ENCODE data around the gene GRK2. TPM values are rescaled to one million over a fixed set of nuclear protein-coding genes. Genes with fewer than 3 reads are reported as not detected.

The GRK2 gene
- total and polyA plus RNA-seq, 2 of the 13 experiments (the other 11 are each of a cell fraction or from before 2014, with no cell fraction given) = 31.3 to 42.4 TPM

DNA sequence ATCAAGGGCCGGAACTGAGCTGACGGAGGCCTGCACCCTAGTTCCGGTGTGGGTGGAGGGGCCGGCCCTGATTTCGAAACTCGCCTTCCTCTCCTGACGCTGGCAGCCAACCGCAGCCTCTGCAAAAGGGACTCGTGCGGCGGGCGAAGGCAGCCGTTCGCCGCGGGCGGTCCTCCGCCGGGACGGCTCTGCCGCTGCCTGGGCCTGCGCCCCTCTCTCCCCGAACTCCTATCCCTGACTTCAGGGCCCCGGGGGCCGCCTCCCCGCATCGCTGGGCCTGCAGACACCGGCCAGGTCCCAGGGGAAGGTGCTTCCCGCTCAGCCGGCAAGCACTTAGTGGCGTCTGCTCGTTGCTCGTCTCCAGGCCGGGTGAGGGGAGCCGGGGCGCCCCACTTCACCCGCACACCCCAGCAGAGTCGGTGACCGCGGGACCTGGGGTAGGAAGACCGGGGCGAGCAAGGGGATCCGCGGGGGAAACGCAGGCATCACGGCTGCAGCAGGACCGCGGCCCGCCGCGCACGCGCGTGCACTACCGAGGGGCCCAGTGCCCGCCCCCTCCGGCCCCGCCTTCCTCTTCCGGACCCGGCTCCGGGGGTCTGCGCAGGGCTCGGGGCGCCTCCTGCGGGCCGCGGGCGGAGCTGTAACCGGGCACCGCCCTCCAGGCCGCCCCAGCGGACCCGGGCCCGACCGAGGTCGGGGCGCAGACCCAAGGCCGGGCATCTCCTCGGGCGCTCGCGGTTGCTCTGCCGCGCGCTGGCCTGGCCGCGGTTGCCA, 22.4 kb downstream of the GRK2 start (continued):
- TF ChIP-seq CREM (IDR thresholded peaks at IDR 0.05) (0 out of 2 replicates have a peak, but pooled peaks have one; percentile 32), CREM (CRISPR knock-in tag; IDR thresholded peaks at IDR 0.05) (no peak), ZNF567 (CRISPR knock-in tag; IDR thresholded peaks at IDR 0.05; ENCODE audit: borderline replicate concordance) (peak; percentile 97; the same call in 1 of the 2 replicates), MZF1 (CRISPR knock-in tag; IDR thresholded peaks at IDR 0.05; ENCODE audit: borderline replicate concordance) (0 out of 2 replicates have a peak, but pooled peaks have one; percentile 7), ZBTB8A (CRISPR knock-in tag; IDR thresholded peaks at IDR 0.05; ENCODE audit: borderline replicate concordance, low read depth) (no peak; the same call in 1 of the 2 replicates), PPARG (CRISPR knock-in tag; conservative IDR thresholded peaks at IDR 0.05) (peak; percentile 69; the same call in 1 of the 2 replicates), ZNF616 (CRISPR knock-in tag; IDR thresholded peaks at IDR 0.05; ENCODE audit: low read depth) (no peak), ERF (CRISPR knock-in tag; IDR thresholded peaks at IDR 0.05) (peak; percentile 78), MXD4 (CRISPR knock-in tag; IDR thresholded peaks at IDR 0.05) (peak; percentile 78), TBL1XR1 (IDR thresholded peaks at IDR 0.05; ENCODE audit: borderline replicate concordance, low read length, partially characterized antibody) (no peak), ZNF850 (CRISPR knock-in tag; conservative IDR thresholded peaks at IDR 0.05) (no peak), HNRNPL (IDR thresholded peaks at IDR 0.05; ENCODE audit: low read depth, low read length) (peak; percentile 77), ZNF12 (CRISPR knock-in tag; IDR thresholded peaks at IDR 0.05) (peak; percentile 57; the same call in 1 of the 2 replicates), MYC (CRISPR knock-in tag; IDR thresholded peaks at IDR 0.05; ENCODE audit: borderline replicate concordance) (peak; percentile 87; the same call in 1 of the 2 replicates)
- TF ChIP-seq, protein P1, sequence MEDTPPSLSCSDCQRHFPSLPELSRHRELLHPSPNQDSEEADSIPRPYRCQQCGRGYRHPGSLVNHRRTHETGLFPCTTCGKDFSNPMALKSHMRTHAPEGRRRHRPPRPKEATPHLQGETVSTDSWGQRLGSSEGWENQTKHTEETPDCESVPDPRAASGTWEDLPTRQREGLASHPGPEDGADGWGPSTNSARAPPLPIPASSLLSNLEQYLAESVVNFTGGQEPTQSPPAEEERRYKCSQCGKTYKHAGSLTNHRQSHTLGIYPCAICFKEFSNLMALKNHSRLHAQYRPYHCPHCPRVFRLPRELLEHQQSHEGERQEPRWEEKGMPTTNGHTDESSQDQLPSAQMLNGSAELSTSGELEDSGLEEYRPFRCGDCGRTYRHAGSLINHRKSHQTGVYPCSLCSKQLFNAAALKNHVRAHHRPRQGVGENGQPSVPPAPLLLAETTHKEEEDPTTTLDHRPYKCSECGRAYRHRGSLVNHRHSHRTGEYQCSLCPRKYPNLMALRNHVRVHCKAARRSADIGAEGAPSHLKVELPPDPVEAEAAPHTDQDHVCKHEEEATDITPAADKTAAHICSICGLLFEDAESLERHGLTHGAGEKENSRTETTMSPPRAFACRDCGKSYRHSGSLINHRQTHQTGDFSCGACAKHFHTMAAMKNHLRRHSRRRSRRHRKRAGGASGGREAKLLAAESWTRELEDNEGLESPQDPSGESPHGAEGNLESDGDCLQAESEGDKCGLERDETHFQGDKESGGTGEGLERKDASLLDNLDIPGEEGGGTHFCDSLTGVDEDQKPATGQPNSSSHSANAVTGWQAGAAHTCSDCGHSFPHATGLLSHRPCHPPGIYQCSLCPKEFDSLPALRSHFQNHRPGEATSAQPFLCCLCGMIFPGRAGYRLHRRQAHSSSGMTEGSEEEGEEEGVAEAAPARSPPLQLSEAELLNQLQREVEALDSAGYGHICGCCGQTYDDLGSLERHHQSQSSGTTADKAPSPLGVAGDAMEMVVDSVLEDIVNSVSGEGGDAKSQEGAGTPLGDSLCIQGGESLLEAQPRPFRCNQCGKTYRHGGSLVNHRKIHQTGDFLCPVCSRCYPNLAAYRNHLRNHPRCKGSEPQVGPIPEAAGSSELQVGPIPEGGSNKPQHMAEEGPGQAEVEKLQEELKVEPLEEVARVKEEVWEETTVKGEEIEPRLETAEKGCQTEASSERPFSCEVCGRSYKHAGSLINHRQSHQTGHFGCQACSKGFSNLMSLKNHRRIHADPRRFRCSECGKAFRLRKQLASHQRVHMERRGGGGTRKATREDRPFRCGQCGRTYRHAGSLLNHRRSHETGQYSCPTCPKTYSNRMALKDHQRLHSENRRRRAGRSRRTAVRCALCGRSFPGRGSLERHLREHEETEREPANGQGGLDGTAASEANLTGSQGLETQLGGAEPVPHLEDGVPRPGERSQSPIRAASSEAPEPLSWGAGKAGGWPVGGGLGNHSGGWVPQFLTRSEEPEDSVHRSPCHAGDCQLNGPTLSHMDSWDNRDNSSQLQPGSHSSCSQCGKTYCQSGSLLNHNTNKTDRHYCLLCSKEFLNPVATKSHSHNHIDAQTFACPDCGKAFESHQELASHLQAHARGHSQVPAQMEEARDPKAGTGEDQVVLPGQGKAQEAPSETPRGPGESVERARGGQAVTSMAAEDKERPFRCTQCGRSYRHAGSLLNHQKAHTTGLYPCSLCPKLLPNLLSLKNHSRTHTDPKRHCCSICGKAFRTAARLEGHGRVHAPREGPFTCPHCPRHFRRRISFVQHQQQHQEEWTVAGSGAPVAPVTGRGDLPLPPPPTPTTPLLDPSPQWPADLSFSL (CRISPR knock-in tag; IDR thresholded peaks at IDR 0.05) = no peak
- TF ChIP-seq, protein P2, sequence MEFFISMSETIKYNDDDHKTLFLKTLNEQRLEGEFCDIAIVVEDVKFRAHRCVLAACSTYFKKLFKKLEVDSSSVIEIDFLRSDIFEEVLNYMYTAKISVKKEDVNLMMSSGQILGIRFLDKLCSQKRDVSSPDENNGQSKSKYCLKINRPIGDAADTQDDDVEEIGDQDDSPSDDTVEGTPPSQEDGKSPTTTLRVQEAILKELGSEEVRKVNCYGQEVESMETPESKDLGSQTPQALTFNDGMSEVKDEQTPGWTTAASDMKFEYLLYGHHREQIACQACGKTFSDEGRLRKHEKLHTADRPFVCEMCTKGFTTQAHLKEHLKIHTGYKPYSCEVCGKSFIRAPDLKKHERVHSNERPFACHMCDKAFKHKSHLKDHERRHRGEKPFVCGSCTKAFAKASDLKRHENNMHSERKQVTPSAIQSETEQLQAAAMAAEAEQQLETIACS (CRISPR knock-in tag; IDR thresholded peaks at IDR 0.05) = peak; percentile 82
- TF ChIP-seq, protein P3, sequence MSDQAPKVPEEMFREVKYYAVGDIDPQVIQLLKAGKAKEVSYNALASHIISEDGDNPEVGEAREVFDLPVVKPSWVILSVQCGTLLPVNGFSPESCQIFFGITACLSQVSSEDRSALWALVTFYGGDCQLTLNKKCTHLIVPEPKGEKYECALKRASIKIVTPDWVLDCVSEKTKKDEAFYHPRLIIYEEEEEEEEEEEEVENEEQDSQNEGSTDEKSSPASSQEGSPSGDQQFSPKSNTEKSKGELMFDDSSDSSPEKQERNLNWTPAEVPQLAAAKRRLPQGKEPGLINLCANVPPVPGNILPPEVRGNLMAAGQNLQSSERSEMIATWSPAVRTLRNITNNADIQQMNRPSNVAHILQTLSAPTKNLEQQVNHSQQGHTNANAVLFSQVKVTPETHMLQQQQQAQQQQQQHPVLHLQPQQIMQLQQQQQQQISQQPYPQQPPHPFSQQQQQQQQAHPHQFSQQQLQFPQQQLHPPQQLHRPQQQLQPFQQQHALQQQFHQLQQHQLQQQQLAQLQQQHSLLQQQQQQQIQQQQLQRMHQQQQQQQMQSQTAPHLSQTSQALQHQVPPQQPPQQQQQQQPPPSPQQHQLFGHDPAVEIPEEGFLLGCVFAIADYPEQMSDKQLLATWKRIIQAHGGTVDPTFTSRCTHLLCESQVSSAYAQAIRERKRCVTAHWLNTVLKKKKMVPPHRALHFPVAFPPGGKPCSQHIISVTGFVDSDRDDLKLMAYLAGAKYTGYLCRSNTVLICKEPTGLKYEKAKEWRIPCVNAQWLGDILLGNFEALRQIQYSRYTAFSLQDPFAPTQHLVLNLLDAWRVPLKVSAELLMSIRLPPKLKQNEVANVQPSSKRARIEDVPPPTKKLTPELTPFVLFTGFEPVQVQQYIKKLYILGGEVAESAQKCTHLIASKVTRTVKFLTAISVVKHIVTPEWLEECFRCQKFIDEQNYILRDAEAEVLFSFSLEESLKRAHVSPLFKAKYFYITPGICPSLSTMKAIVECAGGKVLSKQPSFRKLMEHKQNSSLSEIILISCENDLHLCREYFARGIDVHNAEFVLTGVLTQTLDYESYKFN (CRISPR knock-in tag; conservative IDR thresholded peaks at IDR 0.05) = peak; percentile 82

Data from HepG2 (cell line).